ENCODE measurements around the gene MPI. TPM values are rescaled to one million over a fixed set of nuclear protein-coding genes. Genes with fewer than 3 reads are reported as not detected.

Gene MPI
- total RNA-seq, 2 donors from 2014 or later, result 50.7 to 68.0 TPM

GRCh38 chr15:74843445-74843828, 46.4 kb upstream of the MPI start:
- no peaks in the 10 kb centered on the region for H3K27me3 ChIP-seq
- H3K9me3 ChIP-seq, result no peaks in the 10 kb centered on the region
- DNase-seq, result no peak
- H3K4me3 ChIP-seq, result peak overlapping the region; percentile 90
- H3K9ac ChIP-seq (ENCODE audit: low read depth in 2 of 2, low read length in 2 of 2), result peak overlapping the region; percentile 79 to 95
- H3K27ac ChIP-seq, result peak overlapping the region; percentile 92
- H3K36me3 ChIP-seq, result peaks cover 4% of the 10 kb centered on the region
- no peak for TF ChIP-seq CTCF (IDR thresholded peaks at IDR 0.05)
- H3K4me1 ChIP-seq, result peaks cover 17% of the 10 kb centered on the region
- intact Hi-C loops (cut with DNase I), result loop anchor here (5.0 kb wide), 1 partner anchor 59 kb away; no protein-coding TSS in a partner anchor

GRCh38 chr15:74843891-74844299, 45.9 kb upstream of the MPI start:
- Histone ChIP-seq H3K36me3 (peaks cover 6% of the 10 kb centered on the region), H3K4me3 (no peak overlapping the region), H3K27me3 (no peaks in the 10 kb centered on the region), H3K9ac (ENCODE audit: low read depth in 2 of 2, low read length in 2 of 2) (peak overlapping the region in 1 of 2 donors; percentile 95), H3K9me3 (no peaks in the 10 kb centered on the region), H3K4me1 (peaks cover 17% of the 10 kb centered on the region), H3K27ac (peak overlapping the region; percentile 92)
- no peak for DNase-seq
- intact Hi-C loops (cut with DNase I), result loop anchor here (5.0 kb wide), 1 partner anchor 58 kb away; no protein-coding TSS in a partner anchor
- no peak for TF ChIP-seq CTCF (IDR thresholded peaks at IDR 0.05)

- Histone ChIP-seq H3K9me3 (no peaks in the 10 kb centered on the region), H3K27ac (peak overlapping the region; percentile 16), H3K4me1 (peaks cover 17% of the 10 kb centered on the region), H3K9ac (ENCODE audit: low read depth in 2 of 2, low read length in 2 of 2) (no peak overlapping the region), H3K27me3 (no peaks in the 10 kb centered on the region), H3K4me3 (no peak overlapping the region), H3K36me3 (peaks cover 6% of the 10 kb centered on the region)
- intact Hi-C loops (cut with DNase I), result loop anchor here (5.0 kb wide), 1 partner anchor 58 kb away; no protein-coding TSS in a partner anchor
- no peak for TF ChIP-seq CTCF (IDR thresholded peaks at IDR 0.05)
- no peak for DNase-seq
Measured at GRCh38 chr15:74844319-74845207, 45.3 kb upstream of the MPI start.

- peak overlapping the region; percentile 16 for H3K27ac ChIP-seq
- no peaks in the 10 kb centered on the region for H3K27me3 ChIP-seq
- peaks cover 17% of the 10 kb centered on the region for H3K4me1 ChIP-seq
- no peak overlapping the region for H3K4me3 ChIP-seq
- TF ChIP-seq CTCF (IDR thresholded peaks at IDR 0.05), result no peak
- DNase-seq, result no peak
- H3K9me3 ChIP-seq, result no peaks in the 10 kb centered on the region
- intact Hi-C loops (cut with DNase I), result no loop called here
- H3K36me3 ChIP-seq, result peaks cover 6% of the 10 kb centered on the region
- H3K9ac ChIP-seq (ENCODE audit: low read depth in 2 of 2, low read length in 2 of 2), result no peak overlapping the region
Measured at GRCh38 chr15:74845208-74845568, 44.7 kb upstream of the MPI start.

- no peak for DNase-seq
- Histone ChIP-seq H3K4me1 (peaks cover 17% of the 10 kb centered on the region), H3K4me3 (no peak overlapping the region), H3K9ac (ENCODE audit: low read depth in 2 of 2, low read length in 2 of 2) (no peak overlapping the region), H3K27ac (no peak overlapping the region), H3K36me3 (peaks cover 6% of the 10 kb centered on the region), H3K27me3 (no peaks in the 10 kb centered on the region), H3K9me3 (no peaks in the 10 kb centered on the region)
- TF ChIP-seq CTCF (IDR thresholded peaks at IDR 0.05), result no peak
- intact Hi-C loops (cut with DNase I), result no loop called here
Measured at GRCh38 chr15:74845581-74845980, 44.3 kb upstream of the MPI start.
